Thyroid gland (tissue), 4 donors: Measurements from ENCODE around the gene CAPN10.

Source experiments
- CTCF ChIP-seq, 6 experiments: fragments of 200-600 bp in 3 of 6; fragments of 450-650 bp in 3 of 6; sonication (generic) in 3 of 6; IDR thresholded peaks; one replicate each; pipeline ENCODE4 v1.5.1; 2016 to 2019; ENCODE audit warnings: antibody characterized with exemption in 6 of 6, mild to moderate bottlenecking in 2 of 6, inconsistent platforms in 1 of 6, moderate library complexity in 1 of 6
- POLR2A ChIP-seq, 2 donors: fragments of 450-650 bp; IDR thresholded peaks; one replicate each; pipeline ENCODE4 v1.6.1; 2017; ENCODE audit warnings: antibody characterized with exemption in 2 of 2, mild to moderate bottlenecking in 2 of 2, moderate library complexity in 1 of 2

DNA sequence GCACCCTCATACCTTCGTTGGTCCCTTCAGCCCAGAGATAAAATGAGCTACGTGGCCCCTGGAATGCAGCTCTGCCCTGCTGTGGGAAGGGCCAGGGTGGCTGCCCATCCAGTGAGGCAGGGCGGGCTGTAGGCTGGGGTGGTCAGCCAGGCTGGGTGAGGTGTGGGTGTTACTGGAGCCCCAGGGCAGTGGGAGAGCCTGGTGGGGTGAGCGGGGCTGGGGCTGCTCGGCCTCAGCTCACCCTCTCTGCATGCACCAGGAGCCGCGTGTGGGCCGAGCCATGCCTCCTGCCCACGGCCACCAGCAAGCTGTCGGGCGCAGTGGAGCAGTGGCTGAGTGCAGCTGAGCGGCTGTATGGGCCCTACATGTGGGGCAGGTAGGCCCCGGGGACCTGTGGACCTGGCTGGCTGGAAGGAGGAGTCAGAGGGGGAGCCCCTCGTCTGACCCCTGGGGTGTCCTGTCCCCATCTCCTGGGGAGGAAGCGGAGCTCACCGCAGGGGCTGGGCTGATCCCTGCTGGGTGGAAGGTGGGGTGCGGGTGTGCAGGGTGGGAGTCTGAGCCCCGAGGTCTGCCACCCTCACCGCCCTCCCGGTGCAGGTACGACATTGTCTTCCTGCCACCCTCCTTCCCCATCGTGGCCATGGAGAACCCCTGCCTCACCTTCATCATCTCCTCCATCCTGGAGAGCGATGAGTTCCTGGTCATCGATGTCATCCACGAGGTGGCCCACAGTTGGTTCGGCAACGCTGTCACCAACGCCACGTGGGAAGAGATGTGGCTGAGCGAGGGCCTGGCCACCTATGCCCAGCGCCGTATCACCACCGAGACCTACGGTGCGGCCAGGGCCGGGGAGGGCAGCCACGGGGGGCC is 12.8 kb upstream of the CAPN10 start:
- TF ChIP-seq CTCF (IDR thresholded peaks at IDR 0.05) = no peak
- no peak for TF ChIP-seq POLR2A (IDR thresholded peaks at IDR 0.05)
